NCI-H2227 (cell line): ENCODE results near the gene STK36.

ENCODE experiments used
- DNase-seq: peaks from one replicate; lab custom pipeline; 2025; ENCODE audit not compliant: unreplicated experiment; lab: John Stamatoyannopoulos, UW

The STK36 gene, protein sequence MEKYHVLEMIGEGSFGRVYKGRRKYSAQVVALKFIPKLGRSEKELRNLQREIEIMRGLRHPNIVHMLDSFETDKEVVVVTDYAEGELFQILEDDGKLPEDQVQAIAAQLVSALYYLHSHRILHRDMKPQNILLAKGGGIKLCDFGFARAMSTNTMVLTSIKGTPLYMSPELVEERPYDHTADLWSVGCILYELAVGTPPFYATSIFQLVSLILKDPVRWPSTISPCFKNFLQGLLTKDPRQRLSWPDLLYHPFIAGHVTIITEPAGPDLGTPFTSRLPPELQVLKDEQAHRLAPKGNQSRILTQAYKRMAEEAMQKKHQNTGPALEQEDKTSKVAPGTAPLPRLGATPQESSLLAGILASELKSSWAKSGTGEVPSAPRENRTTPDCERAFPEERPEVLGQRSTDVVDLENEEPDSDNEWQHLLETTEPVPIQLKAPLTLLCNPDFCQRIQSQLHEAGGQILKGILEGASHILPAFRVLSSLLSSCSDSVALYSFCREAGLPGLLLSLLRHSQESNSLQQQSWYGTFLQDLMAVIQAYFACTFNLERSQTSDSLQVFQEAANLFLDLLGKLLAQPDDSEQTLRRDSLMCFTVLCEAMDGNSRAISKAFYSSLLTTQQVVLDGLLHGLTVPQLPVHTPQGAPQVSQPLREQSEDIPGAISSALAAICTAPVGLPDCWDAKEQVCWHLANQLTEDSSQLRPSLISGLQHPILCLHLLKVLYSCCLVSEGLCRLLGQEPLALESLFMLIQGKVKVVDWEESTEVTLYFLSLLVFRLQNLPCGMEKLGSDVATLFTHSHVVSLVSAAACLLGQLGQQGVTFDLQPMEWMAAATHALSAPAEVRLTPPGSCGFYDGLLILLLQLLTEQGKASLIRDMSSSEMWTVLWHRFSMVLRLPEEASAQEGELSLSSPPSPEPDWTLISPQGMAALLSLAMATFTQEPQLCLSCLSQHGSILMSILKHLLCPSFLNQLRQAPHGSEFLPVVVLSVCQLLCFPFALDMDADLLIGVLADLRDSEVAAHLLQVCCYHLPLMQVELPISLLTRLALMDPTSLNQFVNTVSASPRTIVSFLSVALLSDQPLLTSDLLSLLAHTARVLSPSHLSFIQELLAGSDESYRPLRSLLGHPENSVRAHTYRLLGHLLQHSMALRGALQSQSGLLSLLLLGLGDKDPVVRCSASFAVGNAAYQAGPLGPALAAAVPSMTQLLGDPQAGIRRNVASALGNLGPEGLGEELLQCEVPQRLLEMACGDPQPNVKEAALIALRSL (N-terminal part only)

GRCh38 chr2:218671654-218672566 lies at the start of gene STK36, which contains the start of gene RNF25:
STK36 (plus strand) TSS chr2:218672086; CDS start chr2:218672830, 744 bp downstream.
RNF25 (minus strand) TSS chr2:218672002; CDS start chr2:218671970, 32 bp downstream.
- peak; percentile 94 for DNase-seq

DNA sequence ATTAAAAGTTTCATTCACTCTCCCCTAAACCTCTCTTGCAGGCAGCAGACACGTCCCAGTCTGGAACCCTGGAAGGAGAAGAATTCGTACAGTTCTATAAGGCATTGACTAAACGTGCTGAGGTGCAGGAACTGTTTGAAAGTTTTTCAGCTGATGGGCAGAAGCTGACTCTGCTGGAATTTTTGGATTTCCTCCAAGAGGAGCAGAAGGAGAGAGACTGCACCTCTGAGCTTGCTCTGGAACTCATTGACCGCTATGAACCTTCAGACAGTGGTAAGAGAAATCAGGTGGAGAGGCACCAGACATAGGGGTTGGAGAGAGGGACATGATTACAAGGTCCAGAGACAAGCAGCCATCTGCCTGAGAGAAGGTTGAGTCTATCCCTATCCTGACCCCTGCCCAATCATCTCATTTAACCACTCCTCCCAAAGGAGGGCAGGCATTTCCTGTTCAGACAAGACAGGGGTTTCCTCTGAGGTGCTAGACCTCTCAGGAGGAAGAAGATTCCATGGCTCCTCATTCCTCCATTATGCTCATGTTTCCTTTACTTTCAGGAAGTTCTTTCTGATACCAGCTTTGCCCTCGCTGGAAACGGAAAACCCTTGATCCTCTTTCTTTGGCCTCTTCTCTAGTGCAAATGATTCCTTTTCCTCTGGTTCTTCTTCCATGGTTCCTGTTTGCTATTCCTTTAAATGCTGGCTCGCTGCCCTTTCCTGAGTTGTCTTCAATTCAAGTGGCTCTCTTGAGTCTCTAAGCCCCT lies 49.1 kb upstream of the STK36 start:
- no peak for DNase-seq

DNA sequence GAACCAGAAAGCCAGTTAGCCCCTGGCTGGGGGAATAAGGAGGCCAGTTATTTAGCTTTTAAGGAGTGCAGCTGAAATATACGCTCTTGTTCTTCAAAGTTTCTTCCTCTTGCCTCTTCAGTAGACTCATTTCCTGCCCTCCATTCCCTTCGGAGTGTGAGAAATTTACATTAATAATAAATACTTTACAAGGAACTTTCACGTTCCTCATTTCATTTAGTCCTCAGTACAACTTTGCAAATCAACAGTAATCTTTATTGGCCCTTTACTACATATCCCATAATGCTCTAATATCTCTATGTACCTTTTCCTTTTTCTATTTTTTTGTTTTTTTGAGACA lies 48.5 kb upstream of the STK36 start:
- no peak for DNase-seq

- DNase-seq: no peak
Observed at GRCh38 chr2:218626369-218626768, 45.5 kb upstream of the STK36 start.

DNA sequence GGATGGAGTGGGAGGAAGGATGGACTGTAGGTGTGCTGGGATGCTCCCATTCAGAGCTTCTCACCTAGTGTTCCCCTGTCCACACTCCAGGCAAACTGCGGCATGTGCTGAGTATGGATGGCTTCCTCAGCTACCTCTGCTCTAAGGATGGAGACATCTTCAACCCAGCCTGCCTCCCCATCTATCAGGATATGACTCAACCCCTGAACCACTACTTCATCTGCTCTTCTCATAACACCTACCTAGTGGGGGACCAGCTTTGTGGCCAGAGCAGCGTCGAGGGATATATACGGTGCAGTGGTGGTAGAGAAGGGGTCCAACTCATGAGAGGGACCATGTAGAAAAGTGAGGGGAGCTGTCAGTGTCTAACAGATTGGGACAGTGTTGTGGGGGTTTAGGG lies 43.9 kb upstream of the STK36 start:
- no peak for DNase-seq

DNA sequence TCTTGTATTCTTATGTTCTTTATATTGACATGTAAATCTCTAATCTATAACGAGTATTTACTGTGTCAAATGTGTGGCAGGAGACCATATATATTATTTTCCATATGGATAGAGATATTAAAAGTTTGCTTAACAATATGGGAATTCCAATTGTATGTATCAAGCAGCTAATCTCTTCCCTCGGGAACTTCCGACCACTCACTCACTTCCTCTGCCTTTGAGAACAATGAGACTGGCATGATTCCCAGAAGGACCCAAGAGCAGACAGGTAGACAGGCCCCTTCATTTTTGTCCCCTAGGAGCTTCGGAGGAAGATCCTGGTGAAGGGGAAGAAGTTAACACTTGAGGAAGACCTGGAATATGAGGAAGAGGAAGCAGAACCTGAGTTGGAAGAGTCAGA lies 40.0 kb upstream of the STK36 start:
- no peak for DNase-seq

DNA sequence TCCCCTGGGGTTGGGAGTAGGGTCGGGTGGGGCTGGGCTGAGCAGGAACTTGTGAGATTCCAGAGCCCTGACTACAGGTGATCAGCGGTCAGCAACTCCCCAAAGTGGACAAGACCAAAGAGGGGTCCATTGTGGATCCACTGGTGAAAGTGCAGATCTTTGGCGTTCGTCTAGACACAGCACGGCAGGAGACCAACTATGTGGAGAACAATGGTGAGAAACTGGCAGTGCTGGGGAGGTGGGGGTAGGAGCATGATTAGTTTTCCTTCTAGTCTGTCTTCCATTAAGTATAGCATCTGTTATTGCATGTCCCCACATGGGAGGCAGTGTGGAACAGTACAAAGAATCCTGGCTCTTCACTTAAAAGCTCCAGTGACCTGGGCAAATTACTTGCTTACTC lies 36.2 kb upstream of the STK36 start:
- no peak for DNase-seq

DNA sequence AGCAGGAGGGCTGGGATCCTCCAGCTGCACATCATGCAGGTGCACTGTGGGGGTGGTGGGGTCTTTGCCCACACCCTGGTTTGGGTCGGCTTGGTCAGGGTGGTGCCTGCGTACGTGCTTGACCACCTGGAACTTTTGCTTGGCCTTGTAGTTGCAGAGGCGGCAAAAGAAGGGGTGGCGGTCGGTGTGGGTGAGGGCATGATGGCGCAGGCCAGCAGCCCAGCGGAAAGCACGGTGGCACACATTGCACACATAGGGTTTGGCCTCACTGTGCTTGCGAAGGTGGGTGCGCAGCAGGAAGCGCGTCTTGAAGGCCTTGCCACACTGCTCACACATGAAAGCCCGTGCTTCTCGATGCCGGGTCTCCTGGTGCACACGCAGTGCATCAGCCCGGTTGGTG lies 33.5 kb upstream of the STK36 start:
- DNase-seq: no peak

GRCh38 chr2:218642121-218642656 lies 29.7 kb upstream of the STK36 start:
- DNase-seq: no peak

GRCh38 chr2:218642786-218643185 lies 29.1 kb upstream of the STK36 start:
- no peak for DNase-seq

GRCh38 chr2:218643751-218644310 lies 28.1 kb upstream of the STK36 start:
- no peak for DNase-seq

GRCh38 chr2:218644721-218645120 lies 27.2 kb upstream of the STK36 start:
- no peak for DNase-seq

DNA sequence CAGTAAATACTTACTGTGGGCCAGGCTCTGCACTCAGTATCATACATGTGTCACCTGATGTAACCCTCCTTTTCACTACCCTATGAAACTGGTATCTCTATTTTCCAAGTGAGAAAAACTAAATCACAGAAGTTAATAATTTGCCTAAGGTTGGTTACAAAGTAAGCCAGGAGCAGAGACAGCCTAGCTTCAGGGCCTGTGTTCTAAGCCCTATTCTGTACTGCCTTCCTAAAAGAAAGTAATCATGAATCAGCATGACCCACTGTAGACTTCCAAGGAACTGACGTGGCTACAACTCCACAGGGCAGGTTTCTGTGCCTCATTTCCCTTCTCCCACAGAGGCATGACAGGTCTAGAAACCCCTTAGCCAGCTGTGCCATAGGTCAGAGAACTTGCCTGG lies 26.8 kb upstream of the STK36 start:
- no peak for DNase-seq

GRCh38 chr2:218648088-218648786 lies 23.6 kb upstream of the STK36 start:
- DNase-seq: peak; percentile 64

DNA sequence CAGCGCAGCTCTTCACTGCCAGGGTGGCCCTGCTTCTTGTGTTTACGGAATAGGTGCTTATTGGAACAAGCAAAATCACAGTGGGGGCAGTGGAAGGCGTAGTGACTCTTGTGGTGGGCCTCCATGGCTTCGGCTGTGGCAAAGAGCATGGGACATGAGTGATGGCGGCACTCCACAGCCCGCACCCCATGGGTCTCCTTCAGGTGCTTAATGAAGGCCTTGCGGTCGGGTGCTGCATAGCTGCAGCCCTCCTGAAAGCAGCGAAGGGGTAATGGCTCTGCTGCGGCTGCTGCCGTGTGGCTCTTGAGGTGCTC lies 23.1 kb upstream of the STK36 start:
- no peak for DNase-seq

DNA sequence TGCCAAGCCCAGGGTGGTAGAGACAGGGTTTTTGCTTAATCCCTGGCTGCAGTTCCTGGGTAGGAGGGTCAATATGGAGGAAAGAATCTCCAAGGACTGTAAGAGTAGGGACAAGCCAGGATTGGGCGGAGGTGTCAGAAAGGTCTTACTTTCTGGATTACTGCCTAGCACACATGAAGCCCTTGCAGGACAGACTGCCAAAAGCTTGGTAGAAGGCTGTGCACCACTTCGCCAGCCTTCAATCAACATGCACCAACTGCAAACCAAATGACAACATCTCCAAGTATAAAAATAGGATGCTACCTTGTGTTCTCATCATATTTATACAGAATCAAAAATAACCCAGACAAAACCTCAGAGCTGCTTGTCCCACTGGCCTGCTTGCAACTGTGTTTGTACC lies 16.1 kb upstream of the STK36 start:
- DNase-seq: no peak

DNA sequence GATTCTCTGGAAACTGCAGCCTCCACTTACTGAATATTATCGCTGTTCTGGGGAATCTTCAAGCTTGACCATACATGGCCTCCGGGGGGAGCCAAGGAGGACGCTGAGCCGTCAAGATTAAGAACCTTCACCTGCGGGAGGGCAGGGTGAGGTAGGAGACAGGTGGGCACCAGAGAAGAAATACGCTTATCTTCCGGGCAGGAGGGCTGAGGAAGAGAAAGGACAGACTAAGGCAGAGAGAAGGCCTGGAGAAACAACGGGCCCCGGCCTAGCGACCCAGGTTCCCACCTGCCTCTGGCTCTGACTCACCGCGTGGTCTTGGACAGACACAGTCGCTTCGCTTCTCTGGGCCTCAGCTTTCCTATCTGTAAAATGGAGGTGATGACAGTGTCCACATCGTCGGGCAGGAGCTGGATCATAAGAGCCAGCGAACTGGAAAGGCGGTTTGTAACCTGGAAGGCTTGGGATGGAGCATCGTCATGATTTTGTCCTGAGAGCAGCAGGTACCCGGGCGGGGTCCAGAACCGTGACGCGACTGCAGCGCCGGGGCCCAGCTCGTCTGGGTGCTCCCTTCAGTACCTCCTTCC lies 13.1 kb upstream of the STK36 start:
- DNase-seq: peak; percentile 69
